Measurements from ENCODE around the gene PANK3.

- no peak for TF ChIP-seq POLR2AphosphoS5 (IDR thresholded peaks at IDR 0.05; ENCODE audit: low read depth, low read length)
- no peak for TF ChIP-seq POLR2A (IDR thresholded peaks at IDR 0.05; ENCODE audit: low read depth, low read length)
- no peak for TF ChIP-seq TAF1 (IDR thresholded peaks at IDR 0.05; ENCODE audit: borderline replicate concordance, low read depth, low read length)
These were observed 48.5 kb downstream of the PANK3 start for GRCh38 chr5:168530621-168531150.

All from GM12892 (cell line).